OCI-LY7 (cell line): Measurements from ENCODE around the gene C1orf35.

ENCODE experiments used
- EZH2phosphoT487 ChIP-seq: fragments of 200-600 bp; sonication (generic); IDR thresholded peaks from 2 replicates; pipeline ENCODE4 v1.6.1; 2018; ENCODE audit warnings: low read depth, borderline replicate concordance, mild to moderate bottlenecking, mixed run types, antibody characterized with exemption, low read length, moderate library complexity, mixed read lengths
- TF ChIP-seq, protein P1 (sequence below): fragments of 200-600 bp; sonication (generic); conservative IDR thresholded peaks from 2 replicates; pipeline ENCODE4 v1.5.1; 2014; ENCODE audit warnings: mild to moderate bottlenecking, antibody characterized with exemption, low read length, moderate library complexity, mixed read lengths

- TF ChIP-seq, protein P1, sequence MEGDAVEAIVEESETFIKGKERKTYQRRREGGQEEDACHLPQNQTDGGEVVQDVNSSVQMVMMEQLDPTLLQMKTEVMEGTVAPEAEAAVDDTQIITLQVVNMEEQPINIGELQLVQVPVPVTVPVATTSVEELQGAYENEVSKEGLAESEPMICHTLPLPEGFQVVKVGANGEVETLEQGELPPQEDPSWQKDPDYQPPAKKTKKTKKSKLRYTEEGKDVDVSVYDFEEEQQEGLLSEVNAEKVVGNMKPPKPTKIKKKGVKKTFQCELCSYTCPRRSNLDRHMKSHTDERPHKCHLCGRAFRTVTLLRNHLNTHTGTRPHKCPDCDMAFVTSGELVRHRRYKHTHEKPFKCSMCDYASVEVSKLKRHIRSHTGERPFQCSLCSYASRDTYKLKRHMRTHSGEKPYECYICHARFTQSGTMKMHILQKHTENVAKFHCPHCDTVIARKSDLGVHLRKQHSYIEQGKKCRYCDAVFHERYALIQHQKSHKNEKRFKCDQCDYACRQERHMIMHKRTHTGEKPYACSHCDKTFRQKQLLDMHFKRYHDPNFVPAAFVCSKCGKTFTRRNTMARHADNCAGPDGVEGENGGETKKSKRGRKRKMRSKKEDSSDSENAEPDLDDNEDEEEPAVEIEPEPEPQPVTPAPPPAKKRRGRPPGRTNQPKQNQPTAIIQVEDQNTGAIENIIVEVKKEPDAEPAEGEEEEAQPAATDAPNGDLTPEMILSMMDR, result no peak
- TF ChIP-seq EZH2phosphoT487, result no peak
Observed at GRCh38 chr1:228089519-228090380, 13.4 kb downstream of the C1orf35 start.
